Mucosa of stomach (tissue), 1 donor: ENCODE results near the gene MEGF11.

Source experiments
- H3K27me3 ChIP-seq: one replicate; pipeline ENCODE4 v1.7.0; 2013; ENCODE audit warnings: mild to moderate bottlenecking, low read length; ENCODE audit not compliant: control insufficient read depth, insufficient read depth
- H3K36me3 ChIP-seq: one replicate; pipeline ENCODE4 v1.7.0; 2013; ENCODE audit warnings: low read length; ENCODE audit not compliant: control insufficient read depth, insufficient read depth
- H3K4me1 ChIP-seq: one replicate; pipeline ENCODE4 v1.7.0; 2013; ENCODE audit warnings: mild to moderate bottlenecking, low read length; ENCODE audit not compliant: control insufficient read depth, insufficient read depth
- H3K4me3 ChIP-seq: one replicate; pipeline ENCODE4 v1.7.0; 2013; ENCODE audit warnings: low read length
- H3K9ac ChIP-seq: one replicate; pipeline ENCODE4 v1.7.0; 2013; ENCODE audit warnings: mild to moderate bottlenecking, low read length, moderate library complexity
- H3K9me3 ChIP-seq: one replicate; pipeline ENCODE4 v1.7.0; 2013; ENCODE audit warnings: mild to moderate bottlenecking, low read length, moderate library complexity; ENCODE audit not compliant: control insufficient read depth
- donor health status: Pancreatic carcinoma.

MEGF11 gene

DNA sequence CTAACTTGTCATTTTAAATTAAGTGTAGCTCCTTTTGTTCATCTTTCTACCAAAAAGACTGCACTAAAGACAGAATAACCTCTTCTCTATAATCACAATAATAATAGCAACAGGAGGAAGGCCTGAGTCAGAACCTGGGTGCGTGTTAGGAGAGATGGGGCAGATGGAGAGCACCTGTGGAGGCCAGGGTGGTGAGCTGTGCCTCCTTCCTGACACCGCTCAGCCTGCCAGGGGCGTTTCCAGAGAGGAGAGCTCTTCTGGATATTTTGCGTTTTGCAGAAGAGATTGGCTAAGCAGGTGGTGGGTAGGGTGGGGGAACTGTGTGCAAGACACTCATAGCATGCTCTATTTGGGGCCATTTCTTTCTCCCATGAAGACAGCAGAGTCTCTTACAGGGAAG lies 83.5 kb downstream of the MEGF11 start:
- Histone ChIP-seq H3K9ac (no peak overlapping the region), H3K9me3 (no peaks in the 10 kb centered on the region), H3K36me3 (no peaks in the 10 kb centered on the region), H3K27me3 (peaks cover 8% of the 10 kb centered on the region), H3K4me1 (no peaks in the 10 kb centered on the region), H3K4me3 (no peak overlapping the region)

DNA sequence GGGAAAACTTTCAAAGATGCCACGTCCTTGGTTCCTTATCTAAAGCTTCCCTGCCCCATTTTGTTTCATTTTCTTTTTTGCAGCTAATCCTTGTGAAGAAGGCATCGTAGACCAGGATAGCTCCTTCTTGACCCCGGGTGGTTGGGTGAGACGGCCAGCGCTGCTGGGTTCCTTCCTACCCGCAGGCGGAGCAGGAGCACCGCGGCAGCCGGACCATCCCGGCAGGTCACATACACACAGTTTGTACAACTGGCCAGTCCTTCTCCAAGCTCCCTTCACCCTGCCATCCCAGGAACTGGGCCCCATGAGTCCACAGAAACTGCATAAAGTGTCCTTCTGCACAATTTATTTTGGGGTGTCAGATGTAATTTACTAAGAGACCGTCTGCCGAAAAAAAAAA lies 83.9 kb downstream of the MEGF11 start:
- Histone ChIP-seq H3K36me3 (no peaks in the 10 kb centered on the region), H3K9me3 (no peaks in the 10 kb centered on the region), H3K4me3 (no peak overlapping the region), H3K27me3 (peaks cover 8% of the 10 kb centered on the region), H3K4me1 (no peaks in the 10 kb centered on the region), H3K9ac (no peak overlapping the region)

DNA sequence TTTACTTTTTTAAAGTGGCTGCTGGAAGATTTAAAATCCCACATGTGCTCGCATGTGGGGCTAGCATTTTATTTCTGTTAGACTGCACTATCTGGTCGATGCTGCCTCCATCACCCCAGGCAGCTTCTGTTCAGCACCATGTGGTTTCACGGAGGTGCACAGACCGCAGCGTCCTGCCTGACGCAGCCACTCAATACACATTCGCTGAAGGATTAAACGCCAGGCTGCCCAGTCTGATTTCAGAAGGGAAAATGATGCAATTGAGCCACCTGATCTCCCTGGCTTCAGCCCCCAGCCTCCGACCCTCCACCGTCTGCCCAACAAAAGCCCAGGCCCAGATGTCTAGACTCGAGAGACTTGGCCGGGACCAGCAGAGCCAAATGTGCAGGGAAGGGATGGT lies 84.5 kb downstream of the MEGF11 start:
- H3K9ac ChIP-seq, result no peak overlapping the region
- peaks cover 8% of the 10 kb centered on the region for H3K27me3 ChIP-seq
- no peaks in the 10 kb centered on the region for H3K36me3 ChIP-seq
- H3K4me3 ChIP-seq, result no peak overlapping the region
- no peaks in the 10 kb centered on the region for H3K9me3 ChIP-seq
- no peaks in the 10 kb centered on the region for H3K4me1 ChIP-seq

DNA sequence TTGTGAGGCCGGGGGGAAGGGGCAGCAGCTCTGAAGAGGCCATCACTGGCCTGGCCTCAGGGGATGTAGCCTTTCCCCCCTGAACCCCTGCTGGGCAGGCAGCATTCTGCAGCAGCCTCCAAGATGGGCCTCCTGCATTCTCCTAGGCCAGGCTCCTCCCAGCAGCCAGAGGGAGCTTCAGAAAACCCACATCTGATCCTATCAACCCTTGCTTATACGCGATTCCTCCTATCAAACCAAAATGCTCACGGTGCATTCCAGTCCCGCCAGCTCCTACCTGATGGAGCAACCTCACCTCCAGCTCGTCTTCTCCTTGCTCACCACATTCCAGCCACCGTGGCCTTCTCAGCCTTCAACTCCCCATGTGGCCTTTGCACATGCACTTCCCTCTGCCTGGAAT lies 85.7 kb downstream of the MEGF11 start:
- Histone ChIP-seq H3K9me3 (no peaks in the 10 kb centered on the region), H3K4me1 (no peaks in the 10 kb centered on the region), H3K4me3 (no peak overlapping the region), H3K9ac (no peak overlapping the region), H3K27me3 (peaks cover 6% of the 10 kb centered on the region), H3K36me3 (no peaks in the 10 kb centered on the region)

DNA sequence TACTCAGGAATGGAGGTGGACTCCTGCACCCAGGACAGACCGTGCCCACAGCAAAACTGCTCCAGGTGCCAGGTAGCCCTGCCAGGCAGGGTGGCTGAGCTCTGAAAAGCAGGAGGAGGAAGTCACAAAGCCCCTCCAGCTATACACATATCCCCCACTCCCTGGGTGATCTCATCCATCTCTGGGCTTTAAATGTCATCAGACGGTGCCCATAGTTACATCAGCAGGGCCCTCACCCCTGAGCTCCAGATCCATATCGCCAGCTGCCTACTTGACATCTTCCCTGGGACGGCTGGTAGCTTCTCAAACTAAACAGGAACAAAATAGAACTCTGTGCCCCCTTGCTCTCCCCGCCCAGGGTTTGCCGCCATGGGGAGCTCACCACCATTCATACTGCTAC lies 87.7 kb downstream of the MEGF11 start:
- no peak overlapping the region for H3K9ac ChIP-seq
- no peaks in the 10 kb centered on the region for H3K27me3 ChIP-seq
- H3K4me1 ChIP-seq, result no peaks in the 10 kb centered on the region
- H3K36me3 ChIP-seq, result no peaks in the 10 kb centered on the region
- no peaks in the 10 kb centered on the region for H3K9me3 ChIP-seq
- H3K4me3 ChIP-seq, result no peak overlapping the region

DNA sequence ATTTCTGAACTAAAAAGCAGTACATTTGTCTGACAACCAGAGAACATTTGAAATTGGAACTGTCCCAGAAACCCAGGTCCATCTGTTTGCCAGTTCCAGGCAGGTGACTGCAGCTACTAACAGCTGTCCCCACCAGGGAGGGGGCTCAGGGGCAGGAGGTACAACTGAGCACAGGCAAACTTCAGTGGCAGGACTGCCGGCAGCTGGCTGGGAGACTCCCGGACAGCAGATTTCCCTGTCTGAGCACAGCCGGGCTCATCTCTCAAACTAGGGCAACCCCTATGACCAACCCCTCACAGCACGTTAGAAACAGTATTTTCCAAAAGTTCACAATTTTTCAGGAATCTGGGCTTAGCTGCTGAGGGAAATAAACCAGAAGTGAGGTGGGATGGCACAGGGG lies 88.8 kb downstream of the MEGF11 start:
- no peaks in the 10 kb centered on the region for H3K27me3 ChIP-seq
- H3K4me1 ChIP-seq, result no peaks in the 10 kb centered on the region
- no peak overlapping the region for H3K4me3 ChIP-seq
- H3K36me3 ChIP-seq, result no peaks in the 10 kb centered on the region
- no peak overlapping the region for H3K9ac ChIP-seq
- H3K9me3 ChIP-seq, result no peaks in the 10 kb centered on the region

DNA sequence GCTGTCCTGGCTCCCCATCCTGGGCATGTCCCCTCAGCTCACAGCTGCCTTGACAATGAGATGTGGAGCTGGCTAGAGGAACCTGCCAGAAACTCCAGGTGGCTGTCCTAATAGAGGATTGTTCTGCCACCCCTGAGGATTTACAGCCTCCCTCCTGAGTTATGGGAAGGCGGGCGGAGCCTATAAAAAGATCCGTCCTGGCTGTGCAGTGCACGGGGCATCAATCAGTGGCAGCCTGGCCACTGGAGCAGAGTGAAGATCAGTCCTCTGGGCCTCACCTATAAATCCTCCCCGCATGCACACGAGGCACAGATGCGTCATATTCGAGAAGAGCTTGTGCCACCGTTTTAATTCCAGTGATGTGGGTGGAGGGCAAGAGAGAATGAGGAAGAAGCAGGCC lies 90.0 kb downstream of the MEGF11 start:
- Histone ChIP-seq H3K27me3 (no peaks in the 10 kb centered on the region), H3K4me3 (no peak overlapping the region), H3K36me3 (no peaks in the 10 kb centered on the region), H3K4me1 (no peaks in the 10 kb centered on the region), H3K9me3 (no peaks in the 10 kb centered on the region), H3K9ac (no peak overlapping the region)

DNA sequence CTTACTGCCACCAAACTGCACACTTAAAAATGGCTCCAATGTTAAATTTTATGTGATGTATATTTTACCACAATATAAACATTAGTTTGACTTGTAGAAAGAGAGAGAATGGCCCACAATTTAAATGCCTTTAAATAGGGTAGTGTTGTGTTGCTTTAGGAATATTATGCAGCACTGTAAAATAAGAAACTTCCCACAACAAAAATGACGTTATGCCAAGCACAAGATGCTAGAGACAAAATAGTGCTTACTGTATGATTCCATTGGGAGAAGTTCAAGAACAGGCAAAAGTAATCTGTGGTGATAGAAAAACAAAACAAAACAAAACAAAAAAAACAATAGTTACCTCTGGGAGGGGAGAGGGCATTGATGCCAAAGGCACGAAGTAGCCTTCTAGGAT lies 91.3 kb downstream of the MEGF11 start:
- H3K4me1 ChIP-seq, result no peaks in the 10 kb centered on the region
- no peaks in the 10 kb centered on the region for H3K9me3 ChIP-seq
- no peaks in the 10 kb centered on the region for H3K27me3 ChIP-seq
- H3K9ac ChIP-seq, result no peak overlapping the region
- no peak overlapping the region for H3K4me3 ChIP-seq
- H3K36me3 ChIP-seq, result no peaks in the 10 kb centered on the region

DNA sequence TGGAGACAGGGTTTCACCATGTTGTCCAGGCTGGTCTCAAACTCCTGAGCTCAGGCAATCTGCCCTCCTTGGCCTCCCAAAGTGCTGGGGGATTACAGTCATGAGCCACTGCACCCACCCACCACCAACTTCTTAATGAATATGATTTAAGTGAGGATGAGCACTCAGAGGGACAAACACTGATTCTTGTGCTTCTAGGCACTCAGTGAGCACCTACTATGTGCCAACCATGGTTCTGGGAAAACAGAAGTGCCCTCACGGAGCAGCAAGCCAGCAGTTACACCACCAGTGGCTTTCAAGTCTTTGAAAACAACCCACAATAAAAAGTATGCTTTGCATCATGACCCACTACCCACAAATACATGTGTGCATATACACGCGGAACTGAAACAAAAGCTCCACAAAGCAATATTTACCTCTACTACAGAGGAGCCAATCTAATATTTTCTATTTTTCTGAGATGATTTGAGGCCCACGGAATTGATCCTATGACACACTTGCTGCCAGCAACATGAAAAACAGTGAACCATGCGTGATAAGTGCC lies 91.9 kb downstream of the MEGF11 start:
- Histone ChIP-seq H3K9me3 (no peaks in the 10 kb centered on the region), H3K36me3 (no peaks in the 10 kb centered on the region), H3K4me1 (no peaks in the 10 kb centered on the region), H3K27me3 (no peaks in the 10 kb centered on the region), H3K4me3 (no peak overlapping the region), H3K9ac (no peak overlapping the region)

DNA sequence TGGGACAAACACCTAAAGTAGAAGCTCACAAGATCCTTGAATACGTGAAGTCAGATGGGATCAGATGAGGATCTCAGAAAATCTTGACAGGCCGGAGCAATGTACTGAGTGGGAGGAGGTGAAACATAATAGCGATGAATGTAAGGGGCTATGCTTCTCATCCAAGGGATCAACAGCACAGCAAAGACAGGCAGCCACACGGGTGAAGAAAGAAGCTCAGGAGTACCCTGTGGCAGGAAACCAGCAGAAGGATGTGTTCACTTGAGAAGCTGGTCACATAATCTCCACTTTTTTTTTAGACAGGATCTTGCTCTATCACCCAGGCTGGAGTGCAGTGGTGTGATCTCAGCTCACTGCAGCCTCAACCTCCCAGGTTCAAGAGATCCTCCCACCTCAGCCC lies 92.4 kb downstream of the MEGF11 start:
- Histone ChIP-seq H3K4me1 (no peaks in the 10 kb centered on the region), H3K9me3 (no peaks in the 10 kb centered on the region), H3K9ac (no peak overlapping the region), H3K36me3 (no peaks in the 10 kb centered on the region), H3K27me3 (no peaks in the 10 kb centered on the region), H3K4me3 (no peak overlapping the region)

DNA sequence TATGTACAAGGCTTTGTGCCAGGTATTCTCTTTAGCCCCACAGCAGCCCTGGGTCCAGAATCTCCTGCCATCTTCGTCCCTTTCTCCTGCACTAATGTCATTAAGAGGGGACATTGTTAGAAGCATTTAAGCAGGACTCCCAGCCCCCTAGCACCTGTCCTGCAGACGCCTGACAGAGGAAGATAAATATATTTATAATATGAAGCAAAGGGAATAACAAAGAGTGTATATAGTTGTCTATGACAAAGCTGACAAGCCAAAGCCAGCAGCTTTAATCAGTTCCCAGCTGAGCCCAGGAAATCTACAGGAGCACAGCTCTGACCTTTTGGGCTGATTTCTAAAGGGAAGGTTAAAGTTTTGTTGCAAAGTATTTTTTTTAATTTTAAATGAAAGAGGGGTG lies 96.0 kb downstream of the MEGF11 start:
- no peaks in the 10 kb centered on the region for H3K36me3 ChIP-seq
- no peaks in the 10 kb centered on the region for H3K4me1 ChIP-seq
- no peaks in the 10 kb centered on the region for H3K9me3 ChIP-seq
- no peak overlapping the region for H3K9ac ChIP-seq
- H3K4me3 ChIP-seq, result no peak overlapping the region
- no peaks in the 10 kb centered on the region for H3K27me3 ChIP-seq

DNA sequence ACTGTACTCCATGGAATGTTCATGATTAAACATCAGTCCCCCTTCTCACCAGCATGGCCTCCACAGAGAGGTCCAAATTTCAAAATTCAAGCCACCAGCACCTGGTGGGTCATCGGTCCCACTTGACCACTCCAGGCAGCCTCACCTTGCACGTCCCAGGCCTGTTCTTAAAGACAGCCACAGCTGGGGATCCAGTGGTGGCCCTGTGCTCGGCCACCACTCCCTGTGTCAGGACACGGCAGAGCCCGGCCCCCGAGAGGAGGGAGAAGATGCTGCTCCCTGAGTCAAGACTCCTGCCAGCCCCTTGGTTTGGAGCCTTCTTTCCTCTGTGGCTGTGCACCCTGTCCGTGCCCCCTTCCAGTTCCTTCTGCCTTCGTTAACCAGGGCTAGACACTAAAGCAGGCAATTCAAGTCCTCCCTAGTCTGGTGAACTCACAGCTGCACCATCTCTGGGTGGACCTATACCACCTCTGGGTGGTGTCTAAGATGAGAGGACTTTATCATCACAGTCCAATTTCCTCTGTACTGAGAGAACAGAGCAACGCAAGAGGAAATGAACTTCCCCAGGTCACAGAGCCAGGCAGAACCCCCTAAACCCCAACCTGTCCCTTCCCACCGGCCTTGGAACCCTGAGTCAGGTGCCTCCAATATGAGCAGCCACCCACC lies 97.1 kb downstream of the MEGF11 start:
- no peaks in the 10 kb centered on the region for H3K4me1 ChIP-seq
- no peak overlapping the region for H3K9ac ChIP-seq
- no peaks in the 10 kb centered on the region for H3K9me3 ChIP-seq
- no peak overlapping the region for H3K4me3 ChIP-seq
- no peaks in the 10 kb centered on the region for H3K36me3 ChIP-seq
- peaks cover 3% of the 10 kb centered on the region for H3K27me3 ChIP-seq

DNA sequence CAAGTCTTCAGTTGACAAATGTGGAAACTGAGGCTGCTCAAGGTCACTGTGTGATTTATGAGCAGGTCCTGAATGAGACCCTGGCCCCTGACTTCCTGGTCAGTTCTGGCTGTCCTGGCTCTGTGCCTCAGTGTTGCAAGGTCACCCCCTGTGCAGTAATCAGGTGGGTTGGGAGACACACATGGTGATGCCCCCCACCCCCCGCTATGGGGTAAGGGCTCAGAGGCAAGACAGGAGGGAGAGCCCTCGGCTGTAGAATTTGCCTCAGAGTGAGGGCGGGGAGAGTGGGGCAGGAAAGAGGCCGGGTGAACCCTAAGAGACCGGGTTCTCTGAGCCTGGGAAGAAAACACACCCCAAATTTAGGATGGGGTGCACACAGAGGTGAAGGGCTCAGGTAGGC lies 98.5 kb downstream of the MEGF11 start:
- no peak overlapping the region for H3K9ac ChIP-seq
- H3K4me1 ChIP-seq, result no peaks in the 10 kb centered on the region
- peaks cover 9% of the 10 kb centered on the region for H3K27me3 ChIP-seq
- no peak overlapping the region for H3K4me3 ChIP-seq
- H3K9me3 ChIP-seq, result no peaks in the 10 kb centered on the region
- H3K36me3 ChIP-seq, result no peaks in the 10 kb centered on the region
